ENCODE measurements around the gene BPGM. TPM values are rescaled to one million over a fixed set of nuclear protein-coding genes. Genes with fewer than 3 reads are reported as not detected.

Gene BPGM
- 9.1 TPM for total RNA-seq

DNA sequence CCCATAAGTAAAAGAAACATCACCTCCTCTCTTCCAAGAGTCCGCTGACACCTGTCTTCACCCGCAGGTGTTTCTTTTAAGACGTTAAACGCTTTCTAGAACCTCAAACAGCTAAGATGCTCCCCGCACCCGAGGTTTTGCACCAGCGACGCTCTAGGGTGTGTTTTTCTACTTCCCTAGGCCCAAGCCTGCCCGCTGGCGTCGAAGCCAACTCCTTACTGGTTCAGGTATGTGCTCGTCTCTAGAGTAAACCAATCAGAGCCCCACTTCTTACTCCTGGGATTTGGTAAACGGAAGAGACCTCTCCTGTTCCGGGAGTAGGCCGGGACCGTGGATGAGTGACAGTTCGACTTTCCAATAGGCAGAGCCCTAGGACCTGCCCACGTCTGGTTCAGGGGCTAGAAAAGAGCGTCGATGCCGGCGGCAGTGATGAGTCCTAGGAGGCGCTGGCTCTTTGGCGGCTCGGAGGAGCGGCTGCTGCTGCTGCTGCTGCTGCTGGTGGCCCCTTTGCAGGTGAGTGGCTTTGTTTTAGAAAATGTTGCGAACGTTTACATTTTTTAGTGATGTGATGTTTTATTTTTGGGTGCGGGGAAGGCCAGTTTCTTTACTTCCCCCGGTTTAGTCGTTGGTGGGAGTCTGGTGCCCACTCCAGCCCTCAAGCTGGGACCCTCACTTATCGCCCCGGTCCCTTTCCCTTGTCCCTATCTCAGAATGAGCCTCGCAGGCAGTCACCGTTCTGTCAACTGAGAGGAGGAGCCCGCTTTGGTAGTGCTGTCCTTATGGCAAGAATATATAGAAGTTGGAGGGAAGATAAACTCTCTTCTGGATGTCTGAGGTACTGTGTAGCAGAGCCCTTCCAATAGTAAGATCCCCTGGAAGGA is at the start of gene BPGM:
Gene BPGM (plus strand): TSS at position 429 of the 881 bp plus-strand sequence. CDS start 14,655 bp downstream, outside the sequence.
- DNase-seq (ENCODE audit: extremely low spot score in 2 of 2) = peak; percentile 98 to 99
- Histone ChIP-seq H3K36me3 (no peaks in the 10 kb centered on the region), H3K9me3 (no peaks in the 10 kb centered on the region), H3K4me1 (peaks cover 26% of the 10 kb centered on the region), H3K4me3 (peak within 1 kb of the TSS; percentile 63 to 69), H3K27me3 (no peaks in the 10 kb centered on the region), H3K27ac (peak within 1 kb of the TSS; percentile 72)
- TF ChIP-seq, protein P1, sequence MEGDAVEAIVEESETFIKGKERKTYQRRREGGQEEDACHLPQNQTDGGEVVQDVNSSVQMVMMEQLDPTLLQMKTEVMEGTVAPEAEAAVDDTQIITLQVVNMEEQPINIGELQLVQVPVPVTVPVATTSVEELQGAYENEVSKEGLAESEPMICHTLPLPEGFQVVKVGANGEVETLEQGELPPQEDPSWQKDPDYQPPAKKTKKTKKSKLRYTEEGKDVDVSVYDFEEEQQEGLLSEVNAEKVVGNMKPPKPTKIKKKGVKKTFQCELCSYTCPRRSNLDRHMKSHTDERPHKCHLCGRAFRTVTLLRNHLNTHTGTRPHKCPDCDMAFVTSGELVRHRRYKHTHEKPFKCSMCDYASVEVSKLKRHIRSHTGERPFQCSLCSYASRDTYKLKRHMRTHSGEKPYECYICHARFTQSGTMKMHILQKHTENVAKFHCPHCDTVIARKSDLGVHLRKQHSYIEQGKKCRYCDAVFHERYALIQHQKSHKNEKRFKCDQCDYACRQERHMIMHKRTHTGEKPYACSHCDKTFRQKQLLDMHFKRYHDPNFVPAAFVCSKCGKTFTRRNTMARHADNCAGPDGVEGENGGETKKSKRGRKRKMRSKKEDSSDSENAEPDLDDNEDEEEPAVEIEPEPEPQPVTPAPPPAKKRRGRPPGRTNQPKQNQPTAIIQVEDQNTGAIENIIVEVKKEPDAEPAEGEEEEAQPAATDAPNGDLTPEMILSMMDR (IDR thresholded peaks at IDR 0.05) = no peak
- peak; percentile 97 to 99 for TF ChIP-seq POLR2AphosphoS5 (IDR thresholded peaks at IDR 0.05; ENCODE audit: insufficient read depth in 1 of 2, low read depth in 1 of 2)
- TF ChIP-seq POLR2A (IDR thresholded peaks at IDR 0.05) = peak; percentile 96 to 98
- intact Hi-C loops (cut with DNase I) = no loop called here

DNA sequence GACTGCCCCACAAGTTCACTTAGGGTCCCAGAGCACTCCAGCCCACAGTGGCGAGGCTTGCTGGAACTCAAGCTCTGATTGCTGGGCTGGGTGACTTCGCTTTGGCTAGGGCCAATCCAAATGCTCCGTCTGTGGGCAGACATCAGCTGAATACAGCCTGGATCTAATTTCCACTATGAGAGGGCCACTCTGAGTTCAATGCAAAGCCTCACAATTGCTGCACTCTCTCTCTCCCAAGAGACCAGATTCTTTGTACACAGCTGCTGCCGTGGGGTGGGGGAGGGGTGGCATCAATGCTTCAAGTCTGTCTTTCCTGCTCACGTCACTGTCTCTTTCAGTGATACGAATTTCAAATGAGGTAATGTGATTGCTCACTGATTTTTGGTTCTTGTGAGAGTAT is 47.3 kb upstream of the BPGM start:
- H3K27ac ChIP-seq = no peak overlapping the region
- H3K27me3 ChIP-seq = no peaks in the 10 kb centered on the region
- no peaks in the 10 kb centered on the region for H3K9me3 ChIP-seq
- no peak overlapping the region for H3K4me3 ChIP-seq
- TF ChIP-seq, protein P1 (IDR thresholded peaks at IDR 0.05) = no peak
- TF ChIP-seq POLR2AphosphoS5 (IDR thresholded peaks at IDR 0.05; ENCODE audit: insufficient read depth in 1 of 2, low read depth in 1 of 2) (no peak), POLR2A (IDR thresholded peaks at IDR 0.05) (no peak)
- no peak for DNase-seq (ENCODE audit: extremely low spot score in 2 of 2)
- H3K36me3 ChIP-seq = no peaks in the 10 kb centered on the region
- H3K4me1 ChIP-seq = peaks cover 3% of the 10 kb centered on the region
- intact Hi-C loops (cut with DNase I) = no loop called here

DNA sequence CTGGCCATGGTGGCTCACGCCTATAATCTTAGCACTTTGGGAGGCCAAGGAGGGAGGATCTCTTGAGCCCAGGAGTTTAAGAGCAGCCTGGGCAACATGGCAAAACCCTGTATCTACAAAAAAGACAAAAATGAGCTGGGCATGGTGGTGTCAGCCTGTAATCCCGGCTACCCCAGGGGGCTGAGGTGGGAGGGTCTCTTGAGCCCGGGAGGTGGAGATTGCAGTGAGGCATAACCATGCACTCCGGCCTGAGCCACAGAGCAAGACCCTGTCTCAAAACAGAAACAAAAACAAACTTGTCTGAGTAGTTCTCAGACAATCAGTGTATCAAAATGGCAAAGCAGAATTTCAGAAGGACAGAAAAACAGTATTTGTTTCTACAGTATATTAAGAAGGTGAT is 45.2 kb upstream of the BPGM start:
- Histone ChIP-seq H3K9me3 (no peaks in the 10 kb centered on the region), H3K36me3 (no peaks in the 10 kb centered on the region), H3K4me1 (peaks cover 6% of the 10 kb centered on the region), H3K4me3 (no peak overlapping the region), H3K27me3 (no peaks in the 10 kb centered on the region), H3K27ac (no peak overlapping the region)
- TF ChIP-seq POLR2A (IDR thresholded peaks at IDR 0.05) (no peak), POLR2AphosphoS5 (IDR thresholded peaks at IDR 0.05; ENCODE audit: insufficient read depth in 1 of 2, low read depth in 1 of 2) (no peak)
- TF ChIP-seq, protein P1 (IDR thresholded peaks at IDR 0.05) = no peak
- intact Hi-C loops (cut with DNase I) = no loop called here
- DNase-seq (ENCODE audit: extremely low spot score in 2 of 2) = no peak

DNA sequence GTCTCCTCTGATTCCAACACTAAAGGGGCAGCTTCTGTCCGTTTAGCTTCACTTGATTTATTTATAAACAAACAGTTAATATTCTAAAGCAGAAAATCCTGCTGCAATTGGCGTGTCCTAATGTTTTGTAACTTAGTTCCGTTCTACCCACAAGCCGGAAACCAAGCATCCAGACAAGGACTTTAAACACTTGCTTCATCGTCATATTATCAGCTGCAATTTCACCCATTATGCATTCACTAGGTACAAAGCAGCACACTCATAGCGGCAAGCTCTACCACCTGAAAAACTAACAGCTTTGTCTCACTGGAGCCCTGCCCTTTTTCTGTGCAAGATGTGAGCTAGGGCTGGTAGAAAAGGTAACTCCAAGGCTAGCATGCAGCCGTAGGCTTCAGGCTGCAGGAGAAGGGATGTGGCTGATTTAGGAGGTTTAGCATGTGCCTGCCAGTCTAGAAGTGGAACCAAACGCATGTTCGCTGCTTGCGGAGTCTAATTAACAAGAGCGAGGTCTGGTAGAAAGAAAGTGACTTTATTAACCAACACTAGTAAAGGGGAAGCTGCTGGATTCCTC is 43.7 kb upstream of the BPGM start:
- Histone ChIP-seq H3K4me3 (no peak overlapping the region), H3K36me3 (no peaks in the 10 kb centered on the region), H3K27ac (peak overlapping the region; percentile 9), H3K27me3 (no peaks in the 10 kb centered on the region), H3K9me3 (no peaks in the 10 kb centered on the region), H3K4me1 (peaks cover 7% of the 10 kb centered on the region)
- TF ChIP-seq POLR2A (IDR thresholded peaks at IDR 0.05) = no peak
- TF ChIP-seq POLR2AphosphoS5 (IDR thresholded peaks at IDR 0.05; ENCODE audit: insufficient read depth in 1 of 2, low read depth in 1 of 2) = no peak
- TF ChIP-seq, protein P1 (IDR thresholded peaks at IDR 0.05) = no peak
- intact Hi-C loops (cut with DNase I) = no loop called here
- no peak for DNase-seq (ENCODE audit: extremely low spot score in 2 of 2)
